Measurements from ENCODE around the gene DPP6.

DNA sequence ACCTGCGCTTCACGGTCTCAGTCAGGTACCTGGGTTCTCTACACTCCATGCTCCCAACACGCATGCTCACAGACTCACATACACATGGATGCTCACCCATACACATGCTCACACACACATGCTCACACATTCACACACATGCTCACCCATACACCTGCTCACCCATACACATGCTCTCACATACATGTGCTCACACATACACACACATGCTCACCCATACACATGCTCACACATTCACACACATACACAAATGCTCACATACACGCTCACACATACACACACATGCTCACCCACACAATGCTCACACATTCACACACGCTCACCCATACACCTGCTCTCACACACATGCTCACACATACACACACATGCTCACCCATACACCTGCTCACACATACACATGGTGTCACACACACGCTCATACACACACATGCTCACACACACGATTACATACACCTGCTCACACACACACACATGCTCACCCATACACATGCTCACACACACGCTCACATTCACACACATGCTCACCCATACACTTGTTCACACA is 830.8 kb downstream of the DPP6 start:
- TF ChIP-seq, protein P1, sequence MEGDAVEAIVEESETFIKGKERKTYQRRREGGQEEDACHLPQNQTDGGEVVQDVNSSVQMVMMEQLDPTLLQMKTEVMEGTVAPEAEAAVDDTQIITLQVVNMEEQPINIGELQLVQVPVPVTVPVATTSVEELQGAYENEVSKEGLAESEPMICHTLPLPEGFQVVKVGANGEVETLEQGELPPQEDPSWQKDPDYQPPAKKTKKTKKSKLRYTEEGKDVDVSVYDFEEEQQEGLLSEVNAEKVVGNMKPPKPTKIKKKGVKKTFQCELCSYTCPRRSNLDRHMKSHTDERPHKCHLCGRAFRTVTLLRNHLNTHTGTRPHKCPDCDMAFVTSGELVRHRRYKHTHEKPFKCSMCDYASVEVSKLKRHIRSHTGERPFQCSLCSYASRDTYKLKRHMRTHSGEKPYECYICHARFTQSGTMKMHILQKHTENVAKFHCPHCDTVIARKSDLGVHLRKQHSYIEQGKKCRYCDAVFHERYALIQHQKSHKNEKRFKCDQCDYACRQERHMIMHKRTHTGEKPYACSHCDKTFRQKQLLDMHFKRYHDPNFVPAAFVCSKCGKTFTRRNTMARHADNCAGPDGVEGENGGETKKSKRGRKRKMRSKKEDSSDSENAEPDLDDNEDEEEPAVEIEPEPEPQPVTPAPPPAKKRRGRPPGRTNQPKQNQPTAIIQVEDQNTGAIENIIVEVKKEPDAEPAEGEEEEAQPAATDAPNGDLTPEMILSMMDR (IDR thresholded peaks at IDR 0.05) = no peak
- TF ChIP-seq POLR2A (IDR thresholded peaks at IDR 0.05) = no peak

Data from Peyer's patch (tissue), 4 donors.